Skeletal muscle cell (primary cell): ENCODE measurements around the gene CLTRN.

Source experiments
- DNase-seq: peaks from one replicate; pipeline ENCODE4 v3.0.0-alpha.2; 2010; ENCODE audit warnings: low read depth
- H3K4me3 ChIP-seq: 2 replicates; pipeline ENCODE4 v1.5.1; 2011; ENCODE audit warnings: low read depth, mild to moderate bottlenecking, control low read depth, low read length, moderate library complexity

CLTRN gene

DNA sequence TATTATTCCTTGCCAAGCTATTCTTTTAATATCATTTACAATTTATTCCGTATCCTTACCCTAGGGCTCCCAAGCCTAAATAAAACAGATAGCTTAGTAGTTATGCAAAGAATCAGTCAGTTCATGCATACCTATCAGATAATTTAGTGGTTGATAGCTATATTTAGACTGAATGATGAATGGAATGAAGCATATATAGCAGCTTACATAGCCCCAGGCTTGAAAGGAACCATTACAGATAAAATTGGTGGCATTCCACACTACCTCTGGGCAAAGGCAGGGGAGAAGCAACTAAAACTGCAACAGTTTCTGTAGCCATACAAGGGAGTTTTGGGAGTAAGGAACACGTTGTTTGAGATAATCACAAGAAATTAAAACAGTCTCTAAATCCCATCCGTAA is 66.6 kb downstream of the CLTRN start:
- DNase-seq, result no peak
- no peak overlapping the region for H3K4me3 ChIP-seq

DNA sequence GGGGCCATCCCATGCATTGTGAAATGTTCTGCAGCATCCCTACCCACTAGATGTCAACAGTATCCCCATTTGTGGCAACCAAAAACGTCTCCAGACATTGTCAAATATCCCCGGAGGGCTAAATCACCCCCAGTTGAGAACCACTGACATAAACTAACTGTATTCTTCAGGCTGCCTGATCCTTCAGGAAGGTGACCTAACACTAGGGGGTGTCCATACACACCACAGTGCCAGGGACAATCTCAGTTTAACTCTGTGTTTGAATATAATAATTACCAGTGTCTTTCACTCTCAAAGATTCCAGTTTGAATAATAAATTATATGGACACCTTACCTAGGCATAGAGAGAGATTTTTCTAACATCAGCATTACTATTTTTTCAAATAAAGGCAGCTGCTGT is 70.2 kb downstream of the CLTRN start:
- no peak overlapping the region for H3K4me3 ChIP-seq
- DNase-seq, result no peak

DNA sequence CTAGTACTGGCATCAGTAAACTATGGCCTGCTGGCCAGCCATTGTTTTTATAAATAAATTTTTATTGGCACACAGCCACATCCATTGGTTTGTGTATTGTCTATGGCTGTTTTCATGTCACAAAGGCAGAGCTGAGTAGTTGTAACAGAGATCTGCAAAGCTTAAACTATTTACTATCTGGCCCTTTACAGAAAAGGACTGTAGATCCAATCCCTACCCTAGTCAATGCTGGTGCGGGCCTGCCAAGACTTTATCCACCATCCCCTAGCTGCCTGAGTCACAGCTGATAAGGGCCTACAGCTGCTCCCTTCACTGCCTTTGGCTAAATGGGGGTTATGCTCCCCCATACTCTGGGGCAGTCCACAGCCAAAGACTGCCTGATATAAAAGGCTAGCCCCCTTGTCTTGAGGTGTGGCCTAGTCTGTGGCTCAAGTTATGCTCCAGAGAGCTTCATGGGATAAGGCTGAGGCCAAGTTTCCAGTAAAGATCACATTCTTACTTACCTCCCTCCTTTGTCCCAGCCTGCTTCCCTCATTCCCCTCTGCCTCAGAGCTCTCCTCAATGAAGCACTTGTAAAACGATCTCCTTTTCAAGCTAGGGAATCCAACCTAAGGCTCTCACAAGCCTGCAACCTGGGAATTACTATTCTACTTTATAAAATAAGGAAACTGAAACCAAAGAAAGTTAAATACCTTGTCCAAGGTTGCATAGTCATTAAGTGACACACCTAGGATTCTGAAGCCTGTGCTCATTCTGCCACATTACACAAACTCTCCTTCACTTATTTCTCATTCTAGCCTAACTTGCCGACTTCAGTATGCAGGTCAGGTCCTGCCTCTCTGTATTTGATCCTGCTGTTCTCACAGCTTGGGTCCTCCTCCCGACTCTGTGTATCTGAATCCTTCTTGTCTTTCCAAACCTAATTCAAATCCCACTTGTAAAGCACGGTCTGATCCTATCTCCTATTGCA is 84.5 kb downstream of the CLTRN start:
- no peak for DNase-seq
- no peak overlapping the region for H3K4me3 ChIP-seq
